Neural crest cell (in vitro differentiated cells): ENCODE measurements around the gene CNKSR1. TPM values are rescaled to one million over a fixed set of nuclear protein-coding genes. Genes with fewer than 3 reads are reported as not detected.

Source experiments
- DNase-seq: peaks from one replicate; pipeline ENCODE4 v3.0.0; 2021; ENCODE audit warnings: low read depth, mixed read lengths, low spot score
- H3K27ac Mint-ChIP-seq: one replicate; pipeline ENCODE4 v1.8.0; 2021; ENCODE audit warnings: mild to moderate bottlenecking, mixed read lengths; ENCODE audit not compliant: unreplicated experiment
- H3K27me3 Mint-ChIP-seq: 2 replicates; pipeline ENCODE4 v1.8.0; 2021; ENCODE audit warnings: low read depth, mild to moderate bottlenecking, mixed read lengths
- H3K36me3 Mint-ChIP-seq: 2 replicates; pipeline ENCODE4 v1.8.0; 2021; ENCODE audit warnings: low read depth, mild to moderate bottlenecking, mixed read lengths
- H3K4me1 Mint-ChIP-seq: 2 replicates; pipeline ENCODE4 v1.8.0; 2021; ENCODE audit warnings: mixed read lengths
- H3K4me3 Mint-ChIP-seq: one replicate; pipeline ENCODE4 v1.8.0; 2021; ENCODE audit warnings: mild to moderate bottlenecking, mixed read lengths
- H3K9me3 Mint-ChIP-seq: 2 replicates; pipeline ENCODE4 v1.8.0; 2021; ENCODE audit warnings: mixed read lengths
- CTCF ChIP-seq: fragments of 200-600 bp; sonication (generic); conservative IDR thresholded peaks from 2 replicates; pipeline ENCODE4 v1.5.0; 2021; ENCODE audit warnings: antibody characterized with exemption, mild to moderate bottlenecking
- total RNA-seq: library from RNA; stranded (reverse); gene quantifications from 2 replicates; pipeline ENCODE4 v1.2.1, GENCODE V29; 2021

Gene CNKSR1
- total RNA-seq, 1 donor from 2014 or later = 3.6 TPM

- no peaks in the 10 kb centered on the region for H3K4me1 Mint-ChIP-seq
- no peak overlapping the region for H3K4me3 Mint-ChIP-seq
- no peaks in the 10 kb centered on the region for H3K27me3 Mint-ChIP-seq
- H3K9me3 Mint-ChIP-seq = no peaks in the 10 kb centered on the region
- TF ChIP-seq CTCF = no peak
- H3K27ac Mint-ChIP-seq = no peak overlapping the region
- DNase-seq = no peak
- no peaks in the 10 kb centered on the region for H3K36me3 Mint-ChIP-seq
Observed at GRCh38 chr1:26213335-26213905, 36.1 kb downstream of the CNKSR1 start.

- TF ChIP-seq CTCF = no peak
Observed at GRCh38 chr1:26215246-26215645, 38.0 kb downstream of the CNKSR1 start.

GRCh38 chr1:26218906-26219494, 41.7 kb downstream of the CNKSR1 start:
- TF ChIP-seq CTCF = no peak
- no peaks in the 10 kb centered on the region for H3K9me3 Mint-ChIP-seq
- H3K4me3 Mint-ChIP-seq = no peak overlapping the region
- H3K36me3 Mint-ChIP-seq = no peaks in the 10 kb centered on the region
- H3K27ac Mint-ChIP-seq = no peak overlapping the region
- H3K4me1 Mint-ChIP-seq = peaks cover 8% of the 10 kb centered on the region
- no peak for DNase-seq
- peaks cover 7% of the 10 kb centered on the region for H3K27me3 Mint-ChIP-seq

More at GRCh38 chr1:26215246-26215645, 38.0 kb downstream of the CNKSR1 start:
- Mint-ChIP-seq H3K4me1 (peaks cover 5% of the 10 kb centered on the region), H3K27ac (no peak overlapping the region), H3K36me3 (no peaks in the 10 kb centered on the region), H3K9me3 (no peaks in the 10 kb centered on the region), H3K4me3 (no peak overlapping the region), H3K27me3 (no peaks in the 10 kb centered on the region)
- no peak for DNase-seq

- Mint-ChIP-seq H3K4me1 (peaks cover 8% of the 10 kb centered on the region), H3K36me3 (no peaks in the 10 kb centered on the region), H3K4me3 (no peak overlapping the region), H3K27ac (no peak overlapping the region), H3K27me3 (peaks cover 20% of the 10 kb centered on the region), H3K9me3 (no peaks in the 10 kb centered on the region)
- TF ChIP-seq CTCF = no peak
- DNase-seq = no peak
Observed at GRCh38 chr1:26220199-26220912, 43.1 kb downstream of the CNKSR1 start.

- H3K4me3 Mint-ChIP-seq = no peak overlapping the region
- no peaks in the 10 kb centered on the region for H3K9me3 Mint-ChIP-seq
- DNase-seq = no peak
- TF ChIP-seq CTCF = no peak
- H3K27ac Mint-ChIP-seq = no peak overlapping the region
- H3K36me3 Mint-ChIP-seq = no peaks in the 10 kb centered on the region
- peaks cover 15% of the 10 kb centered on the region for H3K4me1 Mint-ChIP-seq
- H3K27me3 Mint-ChIP-seq = peaks cover 27% of the 10 kb centered on the region
Observed at GRCh38 chr1:26221094-26221493, 43.8 kb downstream of the CNKSR1 start.
